H9 (cell line): Measurements from ENCODE around the gene DTNB. TPM values are rescaled to one million over a fixed set of nuclear protein-coding genes. Genes with fewer than 3 reads are reported as not detected.

Experiments used
- DNase-seq: peaks from one replicate; pipeline ENCODE4 v3.0.0-alpha.2; 2017
- H2AFZ ChIP-seq: one replicate; pipeline ENCODE4 v1.6.1; 2013; ENCODE audit warnings: mild to moderate bottlenecking, low read length, control low read depth, moderate library complexity
- H2AK5ac ChIP-seq: 2 replicates; pipeline ENCODE4 v1.6.1; 2013; ENCODE audit warnings: low read length, control low read depth, mixed read lengths; ENCODE audit not compliant: insufficient read length
- H2BK120ac ChIP-seq: one replicate; pipeline ENCODE4 v1.6.1; 2013; ENCODE audit warnings: low read depth, mild to moderate bottlenecking, low read length, control low read depth, inconsistent platforms; ENCODE audit not compliant: poor library complexity, severe bottlenecking
- H2BK12ac ChIP-seq: 2 replicates; pipeline ENCODE4 v1.6.1; 2013; ENCODE audit warnings: low read length, control low read depth, mixed read lengths, low read depth; ENCODE audit not compliant: insufficient read length
- H2BK15ac ChIP-seq: 2 replicates; pipeline ENCODE4 v1.6.1; 2013; ENCODE audit warnings: low read depth, low read length, control low read depth
- H2BK20ac ChIP-seq: one replicate; pipeline ENCODE4 v1.6.1; 2013; ENCODE audit warnings: low read depth, mild to moderate bottlenecking, low read length, control low read depth, inconsistent platforms; ENCODE audit not compliant: poor library complexity, severe bottlenecking
- H2BK5ac ChIP-seq: 2 replicates; pipeline ENCODE4 v1.6.1; 2013; ENCODE audit warnings: low read length, control low read depth, mixed read lengths; ENCODE audit not compliant: insufficient read length
- H3K14ac ChIP-seq: 2 replicates; pipeline ENCODE4 v1.6.1; 2013; ENCODE audit warnings: low read length, control low read depth; ENCODE audit not compliant: insufficient read depth
- H3K18ac ChIP-seq: 2 replicates; pipeline ENCODE4 v1.6.1; 2013; ENCODE audit warnings: low read depth, mild to moderate bottlenecking, mixed read lengths, low read length, control low read depth; ENCODE audit not compliant: insufficient read length
- H3K23ac ChIP-seq: 2 replicates; pipeline ENCODE4 v1.6.1; 2013; ENCODE audit warnings: low read length, control low read depth, mixed read lengths, low read depth; ENCODE audit not compliant: insufficient read length
- H3K23me2 ChIP-seq: 2 replicates; pipeline ENCODE4 v1.6.1; 2013; ENCODE audit warnings: low read depth, mild to moderate bottlenecking, mixed read lengths, low read length, control low read depth; ENCODE audit not compliant: insufficient read length, poor library complexity, severe bottlenecking
- H3K27ac ChIP-seq: 2 replicates; pipeline ENCODE4 v1.5.1; 2013; ENCODE audit warnings: low read length, control low read depth, mixed read lengths, low read depth; ENCODE audit not compliant: insufficient read length
- H3K27me3 ChIP-seq: 2 replicates; pipeline ENCODE4 v1.6.1; 2013; ENCODE audit warnings: low read length, control low read depth, inconsistent platforms; ENCODE audit not compliant: insufficient read depth
- H3K4ac ChIP-seq: 2 replicates; pipeline ENCODE4 v1.6.1; 2013; ENCODE audit warnings: low read depth, mild to moderate bottlenecking, control low read depth, inconsistent platforms, low read length, moderate library complexity
- H3K4me1 ChIP-seq: 2 replicates; pipeline ENCODE4 v1.6.1; 2013; ENCODE audit warnings: low read length, control low read depth, inconsistent platforms; ENCODE audit not compliant: insufficient read depth
- H3K4me2 ChIP-seq: 2 replicates; pipeline ENCODE4 v1.6.1; 2013; ENCODE audit warnings: low read length, control low read depth, mixed read lengths; ENCODE audit not compliant: insufficient read length, insufficient read depth
- H3K56ac ChIP-seq: 2 replicates; pipeline ENCODE4 v1.6.1; 2013; ENCODE audit warnings: low read depth, mild to moderate bottlenecking, mixed read lengths, low read length, control low read depth; ENCODE audit not compliant: insufficient read length
- H3K79me1 ChIP-seq: 2 replicates; pipeline ENCODE4 v1.6.1; 2013; ENCODE audit warnings: low read depth, mild to moderate bottlenecking, moderate library complexity, low read length, control low read depth, inconsistent platforms; ENCODE audit not compliant: insufficient read depth, poor library complexity, severe bottlenecking
- H3K79me2 ChIP-seq: 2 replicates; pipeline ENCODE4 v1.6.1; 2013; ENCODE audit warnings: low read length, control low read depth, inconsistent platforms; ENCODE audit not compliant: insufficient read depth
- H3K9ac ChIP-seq: 2 replicates; pipeline ENCODE4 v1.6.1; 2013; ENCODE audit warnings: low read length, control low read depth, mixed read lengths; ENCODE audit not compliant: insufficient read length; ENCODE audit errors: extremely low read depth
- H3K9me3 ChIP-seq: one replicate; pipeline ENCODE4 v1.6.1; 2013; ENCODE audit warnings: low read depth, low read length, inconsistent platforms; ENCODE audit not compliant: control insufficient read depth
- H3T11ph ChIP-seq: one replicate; pipeline ENCODE4 v1.6.1; 2013; ENCODE audit warnings: mild to moderate bottlenecking, low read length, control low read depth, inconsistent platforms
- H4K20me1 ChIP-seq: one replicate; pipeline ENCODE4 v1.6.1; 2013; ENCODE audit not compliant: control insufficient read depth, insufficient read length, insufficient read depth
- H4K5ac ChIP-seq: 2 replicates; pipeline ENCODE4 v1.6.1; 2013; ENCODE audit warnings: low read depth, mild to moderate bottlenecking, mixed read lengths, low read length, control low read depth; ENCODE audit not compliant: insufficient read length
- H4K8ac ChIP-seq: replicated peaks from 2 replicates; pipeline ENCODE4 v1.6.1; 2013; ENCODE audit warnings: low read length, control low read depth, mixed read lengths, low read depth; ENCODE audit not compliant: insufficient read length
- H4K91ac ChIP-seq: 2 replicates; pipeline ENCODE4 v1.6.1; 2013; ENCODE audit warnings: low read depth, mild to moderate bottlenecking, moderate library complexity, mixed read lengths, low read length, control low read depth; ENCODE audit not compliant: insufficient read length
- H3K27ac Mint-ChIP-seq, 3 experiments: 2 replicates in 2 of 3; 3 replicates in 1 of 3; pipeline ENCODE4 v1.8.0; 2020 to 2021; ENCODE audit warnings: mixed read lengths in 3 of 3, mild to moderate bottlenecking in 1 of 3, moderate library complexity in 1 of 3
- H3K27me3 Mint-ChIP-seq: 2 replicates; pipeline ENCODE4 v1.8.0; 2021; ENCODE audit warnings: low read depth, mild to moderate bottlenecking, moderate library complexity, mixed read lengths
- H3K36me3 Mint-ChIP-seq, 3 experiments: 2 replicates in 2 of 3; 3 replicates in 1 of 3; pipeline ENCODE4 v1.8.0; 2020 to 2021; ENCODE audit warnings: low read depth in 3 of 3, mixed read lengths in 3 of 3; ENCODE audit not compliant: insufficient read depth in 1 of 3
- H3K4me1 Mint-ChIP-seq, 2 experiments: 2 replicates each; pipeline ENCODE4 v1.8.0; 2020; ENCODE audit warnings: mixed read lengths in 2 of 2
- H3K4me3 Mint-ChIP-seq, 2 experiments: 2 replicates in 1 of 2; 3 replicates in 1 of 2; pipeline ENCODE4 v1.8.0; 2020 to 2021; ENCODE audit warnings: mild to moderate bottlenecking in 2 of 2, mixed read lengths in 2 of 2, moderate library complexity in 1 of 2
- H3K9me3 Mint-ChIP-seq, 2 experiments: 2 replicates in 1 of 2; 3 replicates in 1 of 2; pipeline ENCODE4 v1.8.0; 2020; ENCODE audit warnings: mild to moderate bottlenecking in 2 of 2, mixed read lengths in 2 of 2, moderate library complexity in 1 of 2
- WGBS: extraction: QIAGEN DNeasy Blood & Tissue Kit; methylation state at CpG from one replicate; pipeline ENCODE4 v1.1.7; 2013; ENCODE audit warnings: missing lambda C conversion rate, low lambda C conversion rate, mixed read lengths; ENCODE audit not compliant: insufficient read length; ENCODE audit errors: extremely low coverage; 5-methylcytosine and 5-hydroxymethylcytosine counted together
- total RNA-seq: library from RNA; stranded (reverse); gene quantifications from 2 replicates; pipeline ENCODE4 v1.2.1, GENCODE V29; 2021
- TF ChIP-seq, protein P1 (sequence below): fragments of 200-600 bp; sonication (generic); conservative IDR thresholded peaks from 3 replicates; pipeline ENCODE4 v1.8.0; 2021; ENCODE audit warnings: antibody characterized with exemption, mild to moderate bottlenecking

Gene DTNB
- total RNA-seq, 1 experiment from 2014 or later: 26.7 TPM

DNA sequence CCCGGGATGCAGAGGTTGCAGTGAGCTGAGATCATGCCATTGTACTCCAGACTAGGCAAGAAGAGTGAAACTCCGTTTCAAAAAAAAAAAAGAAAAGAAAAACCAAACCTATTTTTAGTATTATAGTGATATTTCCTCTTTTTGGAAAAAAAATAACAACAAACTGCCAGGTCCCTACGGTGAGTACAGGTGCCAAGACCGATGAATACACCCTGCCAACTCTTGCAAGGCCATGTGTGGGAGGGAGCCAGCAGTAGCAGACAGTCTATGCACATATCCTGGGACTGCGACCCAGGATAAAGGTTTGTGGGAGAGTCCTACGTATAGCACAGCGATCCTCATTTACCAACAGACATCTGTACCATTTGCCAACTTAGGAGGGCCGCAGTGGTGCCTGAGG is 262.1 kb downstream of the DTNB start:
- no peak overlapping the region for H4K5ac ChIP-seq
- WGBS: no CpG with 5 or more reads among the region's 8 CpGs
- Mint-ChIP-seq H3K4me1 (no peaks in the 10 kb centered on the region), H3K4me3 (no peak overlapping the region), H3K36me3 (peaks cover 3 to 5% (median 4%) of the 10 kb centered on the region in 3 experiments; a peak in 5 of 7 replicates), H3K9me3 (no peaks in the 10 kb centered on the region), H3K27me3 (no peaks in the 10 kb centered on the region), H3K27ac (no peak overlapping the region; a peak in 1 of 7 replicates)
- H3K18ac ChIP-seq: no peak overlapping the region
- no peaks in the 10 kb centered on the region for H4K20me1 ChIP-seq
- no peak overlapping the region for H3K23ac ChIP-seq
- H3K79me1 ChIP-seq: no peaks in the 10 kb centered on the region
- H2BK15ac ChIP-seq: no peak overlapping the region
- no peak overlapping the region for H3K9ac ChIP-seq
- H3K4me1 ChIP-seq: no peaks in the 10 kb centered on the region
- H3K14ac ChIP-seq: no peak overlapping the region
- no peaks in the 10 kb centered on the region for H3K79me2 ChIP-seq
- no peak overlapping the region for H3K4ac ChIP-seq
- no peak overlapping the region for H2AK5ac ChIP-seq
- no peaks in the 10 kb centered on the region for H3K27me3 ChIP-seq
- H2BK12ac ChIP-seq: no peak overlapping the region
- no peak overlapping the region for H3K4me2 ChIP-seq
- no peak overlapping the region for H4K91ac ChIP-seq
- TF ChIP-seq, protein P1, sequence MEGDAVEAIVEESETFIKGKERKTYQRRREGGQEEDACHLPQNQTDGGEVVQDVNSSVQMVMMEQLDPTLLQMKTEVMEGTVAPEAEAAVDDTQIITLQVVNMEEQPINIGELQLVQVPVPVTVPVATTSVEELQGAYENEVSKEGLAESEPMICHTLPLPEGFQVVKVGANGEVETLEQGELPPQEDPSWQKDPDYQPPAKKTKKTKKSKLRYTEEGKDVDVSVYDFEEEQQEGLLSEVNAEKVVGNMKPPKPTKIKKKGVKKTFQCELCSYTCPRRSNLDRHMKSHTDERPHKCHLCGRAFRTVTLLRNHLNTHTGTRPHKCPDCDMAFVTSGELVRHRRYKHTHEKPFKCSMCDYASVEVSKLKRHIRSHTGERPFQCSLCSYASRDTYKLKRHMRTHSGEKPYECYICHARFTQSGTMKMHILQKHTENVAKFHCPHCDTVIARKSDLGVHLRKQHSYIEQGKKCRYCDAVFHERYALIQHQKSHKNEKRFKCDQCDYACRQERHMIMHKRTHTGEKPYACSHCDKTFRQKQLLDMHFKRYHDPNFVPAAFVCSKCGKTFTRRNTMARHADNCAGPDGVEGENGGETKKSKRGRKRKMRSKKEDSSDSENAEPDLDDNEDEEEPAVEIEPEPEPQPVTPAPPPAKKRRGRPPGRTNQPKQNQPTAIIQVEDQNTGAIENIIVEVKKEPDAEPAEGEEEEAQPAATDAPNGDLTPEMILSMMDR: no peak
- H3K27ac ChIP-seq: no peak overlapping the region
- H2AFZ ChIP-seq: no peak overlapping the region
- H3K56ac ChIP-seq: no peak overlapping the region
- no peak overlapping the region for H2BK120ac ChIP-seq
- no peaks in the 10 kb centered on the region for H3K23me2 ChIP-seq
- H4K8ac ChIP-seq: no peak overlapping the region
- no peak overlapping the region for H2BK5ac ChIP-seq
- no peak overlapping the region for H3T11ph ChIP-seq
- no peaks in the 10 kb centered on the region for H3K9me3 ChIP-seq
- DNase-seq: no peak
- H2BK20ac ChIP-seq: no peak overlapping the region
